Esophagus muscularis mucosa (tissue), 4 donors: ENCODE data around the gene ZNF385D. TPM values are rescaled to one million over a fixed set of nuclear protein-coding genes. Genes with fewer than 3 reads are reported as not detected.

Experiments used
- DNase-seq: peaks from one replicate; pipeline ENCODE4 v3.0.0-alpha.2; 2017; ENCODE audit errors: extremely low spot score
- H3K27ac ChIP-seq, 4 donors: fragments of 200-600 bp; sonication (generic); replicated peaks in 1 of 4; 1 replicate in 3 of 4; 2 replicates in 1 of 4; pipeline ENCODE4 v1.5.1; 2016 to 2019; ENCODE audit warnings: mild to moderate bottlenecking in 1 of 4
- H3K27me3 ChIP-seq, 4 donors: fragments of 200-600 bp; sonication (generic); one replicate each; pipeline versions ENCODE4 v1.5.1 to v1.6.0; 2016 to 2019
- H3K36me3 ChIP-seq, 4 donors: fragments of 200-600 bp; sonication (generic); one replicate each; pipeline ENCODE4 v1.5.1; 2016 to 2019
- H3K4me1 ChIP-seq, 4 donors: fragments of 200-600 bp; sonication (generic); one replicate each; pipeline ENCODE4 v1.5.1; 2016 to 2019
- H3K4me3 ChIP-seq, 4 donors: fragments of 200-600 bp; sonication (generic); 1 replicate in 2 of 4; 2 replicates in 2 of 4; pipeline ENCODE4 v1.5.1; 2016 to 2019; ENCODE audit warnings: mild to moderate bottlenecking in 4 of 4, moderate library complexity in 1 of 4
- H3K9me3 ChIP-seq, 4 donors: fragments of 200-600 bp; sonication (generic); 1 replicate in 3 of 4; 2 replicates in 1 of 4; pipeline ENCODE4 v1.5.1; 2016 to 2019
- EP300 ChIP-seq: sonication (generic); formaldehyde crosslinking; IDR thresholded peaks from one replicate; pipeline ENCODE4 v1.6.1; 2017; ENCODE audit warnings: antibody characterized with exemption
- POLR2A ChIP-seq: fragments of 450-650 bp; IDR thresholded peaks from one replicate; pipeline ENCODE4 v1.6.1; 2017; ENCODE audit warnings: antibody characterized with exemption, moderate library complexity, mild to moderate bottlenecking, low read depth
- POLR2AphosphoS5 ChIP-seq, 2 donors: sonication (generic); formaldehyde crosslinking; IDR thresholded peaks; one replicate each; pipeline ENCODE4 v1.6.1; 2017; ENCODE audit warnings: antibody characterized with exemption in 2 of 2
- WGBS: methylation state at CpG from one replicate; pipeline ENCODE4 v1.1.5; 2018; 5-methylcytosine and 5-hydroxymethylcytosine counted together
- intact Hi-C: fragments of 100-400 bp; cut with DNase I; formaldehyde crosslinking; loops from one replicate; pipeline ENCODE4 v1.15.1; 2023
- total RNA-seq, 4 donors: library from RNA; depleted of rRNA; stranded (reverse); fragments of >200 nt; gene quantifications; one replicate each; pipeline versions ENCODE4 v1.1.0 to v1.2.1, GENCODE V29; 2016
- TF ChIP-seq, protein P1 (sequence below), 3 experiments: fragments of 200-600 bp in 2 of 3; fragments of 450-650 bp in 1 of 3; sonication (generic) in 2 of 3; IDR thresholded peaks; one replicate each; pipeline ENCODE4 v1.5.1; 2017 to 2019; ENCODE audit warnings: antibody characterized with exemption in 3 of 3, mild to moderate bottlenecking in 2 of 3, moderate library complexity in 1 of 3

The ZNF385D gene
- total RNA-seq, 4 donors from 2014 or later = 7.7 to 11.2 (median 8.2) TPM

DNA sequence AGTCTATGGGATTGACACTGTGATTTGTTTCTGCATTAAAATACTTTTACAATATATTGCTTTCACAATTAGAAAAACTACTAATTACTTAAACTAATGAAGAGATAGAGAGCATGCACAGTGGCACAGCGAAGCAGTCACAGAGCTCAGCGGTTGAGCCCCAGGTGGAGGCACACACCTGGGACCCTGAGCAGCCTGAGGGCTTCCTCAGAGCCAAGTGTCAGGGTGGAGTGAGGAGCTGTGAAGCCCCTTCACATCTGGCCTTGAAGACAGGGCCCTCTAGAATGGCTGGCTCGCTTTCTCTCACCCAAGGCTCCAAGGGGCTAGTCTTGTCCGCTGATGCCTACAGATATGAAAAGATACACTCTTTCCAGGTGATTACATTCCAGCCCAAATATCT lies 287.7 kb downstream of the ZNF385D start:
- intact Hi-C loops = no loop called here
- Histone ChIP-seq H3K36me3 (no peaks in the 10 kb centered on the region), H3K27me3 (no peaks in the 10 kb centered on the region), H3K4me1 (peaks cover 0 to 4% (median 0%) of the 10 kb centered on the region in 4 donors), H3K4me3 (no peak overlapping the region), H3K9me3 (no peaks in the 10 kb centered on the region), H3K27ac (no peak overlapping the region)
- DNase-seq = no peak
- 97% methylated on average over 4 of the region's 4 CpGs for WGBS
- no peak for TF ChIP-seq POLR2AphosphoS5 (IDR thresholded peaks at IDR 0.05)
- TF ChIP-seq, protein P1, sequence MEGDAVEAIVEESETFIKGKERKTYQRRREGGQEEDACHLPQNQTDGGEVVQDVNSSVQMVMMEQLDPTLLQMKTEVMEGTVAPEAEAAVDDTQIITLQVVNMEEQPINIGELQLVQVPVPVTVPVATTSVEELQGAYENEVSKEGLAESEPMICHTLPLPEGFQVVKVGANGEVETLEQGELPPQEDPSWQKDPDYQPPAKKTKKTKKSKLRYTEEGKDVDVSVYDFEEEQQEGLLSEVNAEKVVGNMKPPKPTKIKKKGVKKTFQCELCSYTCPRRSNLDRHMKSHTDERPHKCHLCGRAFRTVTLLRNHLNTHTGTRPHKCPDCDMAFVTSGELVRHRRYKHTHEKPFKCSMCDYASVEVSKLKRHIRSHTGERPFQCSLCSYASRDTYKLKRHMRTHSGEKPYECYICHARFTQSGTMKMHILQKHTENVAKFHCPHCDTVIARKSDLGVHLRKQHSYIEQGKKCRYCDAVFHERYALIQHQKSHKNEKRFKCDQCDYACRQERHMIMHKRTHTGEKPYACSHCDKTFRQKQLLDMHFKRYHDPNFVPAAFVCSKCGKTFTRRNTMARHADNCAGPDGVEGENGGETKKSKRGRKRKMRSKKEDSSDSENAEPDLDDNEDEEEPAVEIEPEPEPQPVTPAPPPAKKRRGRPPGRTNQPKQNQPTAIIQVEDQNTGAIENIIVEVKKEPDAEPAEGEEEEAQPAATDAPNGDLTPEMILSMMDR (IDR thresholded peaks at IDR 0.05) = no peak
- TF ChIP-seq EP300 = no peak

DNA sequence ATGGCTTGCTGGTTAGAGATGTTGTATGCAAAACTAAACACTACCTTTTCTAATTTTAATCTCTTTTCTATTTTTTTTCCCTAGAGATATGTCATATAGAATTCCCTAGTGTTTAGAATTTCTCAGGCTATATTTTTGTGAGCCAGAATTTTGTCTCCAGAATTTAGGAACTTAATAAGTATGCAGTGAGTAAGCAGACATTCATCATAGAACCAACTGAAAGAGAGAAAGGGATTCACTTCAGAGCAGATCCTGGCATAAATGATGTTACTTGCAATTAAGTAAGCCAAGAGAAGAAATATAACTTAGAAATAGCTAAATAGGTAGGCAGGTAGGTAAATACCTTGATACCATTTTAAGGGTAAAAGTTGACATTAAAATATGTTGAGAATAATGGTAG lies 288.9 kb downstream of the ZNF385D start:
- TF ChIP-seq POLR2A = no peak
- no peak for TF ChIP-seq POLR2AphosphoS5 (IDR thresholded peaks at IDR 0.05)
- TF ChIP-seq, protein P1 (IDR thresholded peaks at IDR 0.05) = no peak
- no peak for TF ChIP-seq EP300
- intact Hi-C loops = no loop called here
- Histone ChIP-seq H3K4me3 (no peak overlapping the region), H3K4me1 (peaks cover 0 to 4% (median 0%) of the 10 kb centered on the region in 4 donors), H3K9me3 (no peaks in the 10 kb centered on the region), H3K27ac (no peak overlapping the region), H3K27me3 (no peaks in the 10 kb centered on the region), H3K36me3 (no peaks in the 10 kb centered on the region)
- DNase-seq = no peak

DNA sequence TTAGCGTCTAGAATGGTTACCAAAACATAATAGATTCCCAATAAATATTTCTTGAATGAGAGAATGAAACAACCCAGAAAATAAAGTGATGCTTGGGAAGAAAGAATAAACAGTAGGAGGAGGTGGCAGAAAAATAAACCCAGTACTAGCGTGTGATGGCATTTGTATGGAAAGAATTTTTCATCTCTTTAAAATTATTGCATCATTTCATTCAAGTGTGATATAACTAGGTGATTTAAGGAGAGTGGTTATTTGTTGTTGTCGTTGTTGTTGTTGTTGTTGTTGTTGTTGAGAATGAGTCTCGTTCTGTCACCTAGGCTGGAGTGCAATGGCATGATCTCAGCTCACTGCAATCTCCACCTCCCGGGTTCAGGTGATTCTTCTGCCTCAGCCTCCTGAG lies 293.9 kb downstream of the ZNF385D start:
- Histone ChIP-seq H3K27me3 (no peaks in the 10 kb centered on the region), H3K27ac (no peak overlapping the region), H3K9me3 (peaks cover 0 to 6% (median 0%) of the 10 kb centered on the region in 4 donors), H3K36me3 (no peaks in the 10 kb centered on the region), H3K4me1 (no peaks in the 10 kb centered on the region), H3K4me3 (no peak overlapping the region)
- TF ChIP-seq EP300 (no peak), POLR2AphosphoS5 (IDR thresholded peaks at IDR 0.05) (no peak), POLR2A (no peak)
- TF ChIP-seq, protein P1 (IDR thresholded peaks at IDR 0.05) = no peak
- intact Hi-C loops = no loop called here
- WGBS = 91% methylated on average over 5 of the region's 5 CpGs
- DNase-seq = no peak

DNA sequence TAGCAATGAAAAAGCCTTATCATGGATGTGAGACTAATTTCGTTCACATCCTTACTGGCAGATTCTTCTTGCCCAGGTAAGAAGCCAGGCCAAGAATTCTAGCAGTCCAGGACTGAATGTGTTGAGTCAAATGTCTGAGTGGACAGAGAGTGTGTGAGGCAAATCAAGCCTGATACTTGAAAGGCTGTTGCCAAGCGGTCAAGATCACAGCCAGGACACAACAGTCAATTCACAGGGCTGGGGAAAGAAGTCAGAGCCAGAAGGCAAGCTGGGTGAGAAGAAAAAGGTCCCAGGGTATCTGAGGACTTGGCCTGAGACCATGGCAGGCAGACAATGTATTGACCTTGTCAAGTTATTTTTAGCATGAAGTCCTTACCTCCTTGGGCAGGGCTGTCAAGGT lies 301.3 kb downstream of the ZNF385D start:
- intact Hi-C loops = no loop called here
- DNase-seq = no peak

More for the DNA sequence above, 301.3 kb downstream of the ZNF385D start:
- Histone ChIP-seq H3K27me3 (no peaks in the 10 kb centered on the region), H3K27ac (no peak overlapping the region), H3K4me3 (no peak overlapping the region), H3K4me1 (peaks cover 0 to 19% (median 11%) of the 10 kb centered on the region in 4 donors), H3K9me3 (peaks cover 0 to 6% (median 0%) of the 10 kb centered on the region in 4 donors), H3K36me3 (no peaks in the 10 kb centered on the region)
- no peak for TF ChIP-seq POLR2A
- TF ChIP-seq EP300 = no peak
- TF ChIP-seq, protein P1 (IDR thresholded peaks at IDR 0.05) = no peak
- no peak for TF ChIP-seq POLR2AphosphoS5 (IDR thresholded peaks at IDR 0.05)
- WGBS = 86% methylated on average over 2 of the region's 2 CpGs
